HUES6 (cell line): ENCODE measurements around the gene UBE4B.
"Not testable (repeated sequence)": the region's sequence is repeated elsewhere in the genome, so short reads cannot be mapped to it uniquely, and the experiment has no call there.

Experiments used
- H3K27ac ChIP-seq: 2 replicates; pipeline ENCODE4 v1.7.0; 2013; ENCODE audit warnings: low read depth, mild to moderate bottlenecking, low read length, inconsistent platforms
- H3K27me3 ChIP-seq: 2 replicates; pipeline ENCODE4 v1.6.1; 2013; ENCODE audit warnings: low read length; ENCODE audit not compliant: control insufficient read depth, insufficient read depth
- H3K36me3 ChIP-seq: 2 replicates; pipeline ENCODE4 v1.6.1; 2013; ENCODE audit warnings: low read length; ENCODE audit not compliant: control insufficient read depth, insufficient read depth
- H3K4me1 ChIP-seq: 2 replicates; pipeline ENCODE4 v1.6.1; 2013; ENCODE audit warnings: low read length; ENCODE audit not compliant: control insufficient read depth, insufficient read depth
- H3K4me3 ChIP-seq: 2 replicates; pipeline ENCODE4 v1.5.1; 2013; ENCODE audit warnings: low read depth, low read length
- H3K9ac ChIP-seq: one replicate; pipeline ENCODE4 v1.6.1; 2013; ENCODE audit warnings: mild to moderate bottlenecking, low read length
- H3K9me3 ChIP-seq: 2 replicates; pipeline ENCODE4 v1.6.1; 2013; ENCODE audit warnings: low read depth, low read length; ENCODE audit not compliant: control insufficient read depth, insufficient read depth

The UBE4B gene

GRCh38 chr1:10103193-10103592 lies 70.4 kb downstream of the UBE4B start:
- H3K27me3 ChIP-seq = no peaks in the 10 kb centered on the region
- H3K9me3 ChIP-seq = no peaks in the 10 kb centered on the region
- no peak overlapping the region for H3K27ac ChIP-seq
- H3K4me1 ChIP-seq = no peaks in the 10 kb centered on the region
- H3K9ac ChIP-seq = no peak overlapping the region
- H3K36me3 ChIP-seq = peaks cover 54% of the 10 kb centered on the region
- no peak overlapping the region for H3K4me3 ChIP-seq

- Histone ChIP-seq H3K4me3 (no peak overlapping the region), H3K36me3 (peaks cover 62% of the 10 kb centered on the region), H3K27me3 (no peaks in the 10 kb centered on the region), H3K9me3 (no peaks in the 10 kb centered on the region), H3K27ac (no peak overlapping the region), H3K4me1 (no peaks in the 10 kb centered on the region), H3K9ac (no peak overlapping the region)
These were observed 72.1 kb downstream of the UBE4B start for GRCh38 chr1:10104834-10105233.

- Histone ChIP-seq H3K27me3 (no peaks in the 10 kb centered on the region), H3K36me3 (peaks cover 63% of the 10 kb centered on the region), H3K27ac (no peak overlapping the region), H3K4me3 (no peak overlapping the region), H3K9me3 (no peaks in the 10 kb centered on the region), H3K4me1 (no peaks in the 10 kb centered on the region), H3K9ac (no peak overlapping the region)
These were observed 72.7 kb downstream of the UBE4B start for GRCh38 chr1:10105484-10105883.

- H3K27me3 ChIP-seq = no peaks in the 10 kb centered on the region
- H3K36me3 ChIP-seq = peaks cover 65% of the 10 kb centered on the region
- no peaks in the 10 kb centered on the region for H3K9me3 ChIP-seq
- no peak overlapping the region for H3K9ac ChIP-seq
- H3K4me3 ChIP-seq = no peak overlapping the region
- H3K4me1 ChIP-seq = no peaks in the 10 kb centered on the region
- 0 out of 2 replicates have a peak overlapping the region, but pooled peaks have one; percentile 59 for H3K27ac ChIP-seq
These were observed 73.5 kb downstream of the UBE4B start for GRCh38 chr1:10106241-10106640.

- Histone ChIP-seq H3K36me3 (peaks cover 65% of the 10 kb centered on the region), H3K9me3 (no peaks in the 10 kb centered on the region), H3K27me3 (no peaks in the 10 kb centered on the region), H3K4me3 (no peak overlapping the region), H3K27ac (0 out of 2 replicates have a peak overlapping the region, but pooled peaks have one; percentile 59), H3K4me1 (no peaks in the 10 kb centered on the region), H3K9ac (no peak overlapping the region)
These were observed 74.2 kb downstream of the UBE4B start for GRCh38 chr1:10106756-10107475.

GRCh38 chr1:10107476-10107847 lies 74.7 kb downstream of the UBE4B start:
- not testable (repeated sequence) for H3K9me3 ChIP-seq, H3K4me1 ChIP-seq, H3K27ac ChIP-seq, H3K4me3 ChIP-seq, H3K9ac ChIP-seq, H3K27me3 ChIP-seq
- H3K36me3 ChIP-seq = peaks cover 65% of the 10 kb centered on the region

- peak overlapping the region; percentile 22 for H3K9ac ChIP-seq
- H3K27ac ChIP-seq = peak overlapping the region; percentile 13
- H3K9me3 ChIP-seq = no peaks in the 10 kb centered on the region
- H3K36me3 ChIP-seq = peaks cover 58% of the 10 kb centered on the region
- H3K27me3 ChIP-seq = no peaks in the 10 kb centered on the region
- H3K4me3 ChIP-seq = no peak overlapping the region
- H3K4me1 ChIP-seq = no peaks in the 10 kb centered on the region
These were observed 75.4 kb downstream of the UBE4B start for GRCh38 chr1:10108134-10108663.

GRCh38 chr1:10108948-10109708 lies 76.4 kb downstream of the UBE4B start:
- Histone ChIP-seq H3K36me3 (peaks cover 56% of the 10 kb centered on the region), H3K27ac (peak overlapping the region; percentile 13; the same call in 1 of the 2 replicates), H3K9me3 (no peaks in the 10 kb centered on the region)

GRCh38 chr1:10113501-10113900 lies 80.7 kb downstream of the UBE4B start:
- Histone ChIP-seq H3K4me1 (no peaks in the 10 kb centered on the region), H3K27ac (no peak overlapping the region), H3K27me3 (no peaks in the 10 kb centered on the region), H3K9ac (no peak overlapping the region), H3K4me3 (no peak overlapping the region), H3K36me3 (peaks cover 40% of the 10 kb centered on the region), H3K9me3 (no peaks in the 10 kb centered on the region)

More at GRCh38 chr1:10108948-10109708, 76.4 kb downstream of the UBE4B start:
- Histone ChIP-seq H3K4me1 (no peaks in the 10 kb centered on the region), H3K27me3 (no peaks in the 10 kb centered on the region), H3K9ac (no peak overlapping the region), H3K4me3 (no peak overlapping the region)

GRCh38 chr1:10114746-10115145 lies 82.0 kb downstream of the UBE4B start:
- Histone ChIP-seq H3K4me3 (no peak overlapping the region), H3K27ac (no peak overlapping the region), H3K9ac (no peak overlapping the region), H3K27me3 (no peaks in the 10 kb centered on the region), H3K4me1 (no peaks in the 10 kb centered on the region), H3K9me3 (no peaks in the 10 kb centered on the region), H3K36me3 (peaks cover 39% of the 10 kb centered on the region)

GRCh38 chr1:10117132-10117531 lies 84.4 kb downstream of the UBE4B start:
- Histone ChIP-seq H3K9me3 (no peaks in the 10 kb centered on the region), H3K27me3 (no peaks in the 10 kb centered on the region), H3K4me3 (no peak overlapping the region), H3K4me1 (no peaks in the 10 kb centered on the region), H3K9ac (no peak overlapping the region), H3K27ac (no peak overlapping the region), H3K36me3 (peaks cover 39% of the 10 kb centered on the region)
